NCI-H748 (cell line): ENCODE measurements around the gene CAST.
"Not testable (repeated sequence)": the region's sequence is repeated elsewhere in the genome, so short reads cannot be mapped to it uniquely, and the experiment has no call there.

ENCODE experiments used
- DNase-seq: peaks from one replicate; lab custom pipeline; 2025; ENCODE audit not compliant: unreplicated experiment; lab: John Stamatoyannopoulos, UW

Gene CAST

DNA sequence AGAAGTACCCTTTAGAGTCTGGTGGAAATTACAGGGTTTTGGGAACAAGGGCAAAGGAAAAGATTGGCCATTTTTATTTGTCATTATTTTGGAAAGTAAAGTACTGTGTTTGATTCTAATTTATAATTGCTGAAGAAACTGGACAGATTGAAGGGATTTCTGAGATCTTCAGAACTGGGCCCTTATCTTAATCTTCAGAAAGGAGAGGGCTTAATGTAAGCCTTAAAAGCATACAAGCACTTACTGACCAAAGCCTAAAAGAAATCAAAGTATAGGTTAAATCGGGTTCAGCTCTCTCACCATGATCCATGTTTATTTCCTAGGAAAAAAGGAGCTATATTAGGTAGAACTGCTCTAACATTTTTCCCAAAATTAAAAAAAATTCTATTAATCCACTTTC is 109.9 kb downstream of the CAST start:
- no peak for DNase-seq

DNA sequence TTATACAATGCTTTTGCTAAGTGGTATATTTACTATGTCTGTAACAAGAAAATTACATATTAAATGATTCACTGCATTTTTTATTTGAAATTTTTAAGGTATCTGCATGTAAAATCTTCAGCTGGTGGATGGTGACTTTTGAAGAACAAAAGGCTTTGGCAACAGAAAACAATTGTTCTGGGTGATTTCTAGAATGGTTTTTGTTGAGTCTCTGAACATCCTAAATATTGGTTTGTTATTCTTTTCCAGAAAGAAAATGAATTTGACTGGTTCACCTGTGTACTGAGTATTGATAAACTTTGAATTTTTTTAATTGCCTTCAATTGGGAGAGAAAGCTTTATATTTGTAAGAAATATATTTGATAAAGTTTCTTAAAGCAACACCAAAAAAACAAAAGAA is 110.4 kb downstream of the CAST start:
- no peak for DNase-seq

DNA sequence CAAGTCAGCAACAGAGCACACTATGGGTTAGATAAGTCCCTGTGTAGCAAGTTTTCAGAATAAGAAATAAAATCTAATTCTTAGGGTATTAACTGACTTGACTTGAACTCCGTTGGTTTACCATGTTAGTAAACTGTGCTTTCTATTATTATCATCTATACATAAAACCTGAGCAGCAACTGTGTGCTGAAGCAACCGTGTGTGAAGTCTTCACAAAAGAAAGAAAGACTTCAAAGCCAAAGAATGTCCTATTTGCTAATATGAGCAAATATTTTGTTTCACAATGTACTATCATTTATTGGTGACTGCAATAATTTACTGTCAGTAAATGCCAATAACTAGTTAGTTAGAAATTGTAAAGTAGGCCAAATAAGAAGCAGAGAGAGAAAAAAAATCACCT is 112.9 kb downstream of the CAST start:
- no peak for DNase-seq

DNA sequence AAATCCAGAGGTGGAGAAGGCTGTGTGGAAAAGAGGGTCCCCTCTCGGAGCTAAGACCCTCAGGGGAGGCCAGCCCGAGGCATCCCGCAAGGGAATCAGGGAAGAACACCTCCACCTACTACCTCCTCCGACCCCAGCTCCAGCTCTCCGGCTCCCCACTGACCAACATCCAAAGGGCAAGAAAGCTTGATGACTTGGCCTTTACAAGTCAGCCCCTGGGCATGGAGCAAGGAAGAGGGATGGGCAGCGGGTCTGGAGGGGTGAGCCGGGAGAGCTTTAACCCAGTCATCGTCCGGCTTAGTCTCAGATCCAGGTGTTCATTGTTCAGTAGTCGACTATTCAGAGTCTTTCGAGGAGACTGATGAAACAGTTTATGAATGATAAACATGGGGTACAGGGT is 113.5 kb downstream of the CAST start:
- DNase-seq = no peak

DNA sequence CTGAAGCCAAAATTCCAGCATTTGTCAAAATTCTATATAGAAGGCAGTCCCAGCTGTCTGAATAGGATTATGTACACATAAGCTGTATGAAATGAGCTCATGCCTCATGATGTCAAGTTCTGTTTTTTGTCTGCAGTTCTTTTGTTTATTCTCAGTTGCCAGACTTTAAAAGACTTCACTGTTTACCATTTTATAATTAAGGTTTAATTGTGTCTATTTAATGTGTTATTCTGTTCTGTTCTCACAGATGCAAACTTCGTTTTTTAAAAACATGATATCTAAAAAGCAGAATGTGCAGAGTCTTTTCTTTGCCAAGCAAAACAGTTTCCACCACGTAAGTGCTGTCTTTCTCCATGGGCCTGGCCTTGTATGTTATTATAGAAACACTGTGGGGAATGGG is 114.4 kb downstream of the CAST start:
- DNase-seq = peak; percentile 63

DNA sequence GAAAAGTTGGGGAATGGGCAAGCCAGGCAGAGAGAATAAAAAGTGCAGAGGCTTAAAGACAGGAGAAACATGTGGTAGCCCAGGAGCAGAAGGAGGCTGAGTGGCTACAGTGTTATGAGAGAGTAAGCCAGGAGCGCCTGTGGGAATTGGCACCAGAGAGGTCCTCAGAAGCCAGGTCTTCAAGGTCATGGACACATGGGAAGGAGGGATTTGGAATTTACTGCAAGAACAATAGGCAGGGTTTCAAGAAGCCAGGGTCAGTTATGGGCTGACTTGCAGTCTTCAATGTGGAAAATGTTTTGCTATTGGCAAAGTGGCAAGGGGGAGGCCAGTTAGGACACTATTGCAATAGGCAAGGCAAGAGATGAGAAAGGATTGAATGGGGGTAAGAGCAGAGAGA is 116.2 kb downstream of the CAST start:
- no peak for DNase-seq

DNA sequence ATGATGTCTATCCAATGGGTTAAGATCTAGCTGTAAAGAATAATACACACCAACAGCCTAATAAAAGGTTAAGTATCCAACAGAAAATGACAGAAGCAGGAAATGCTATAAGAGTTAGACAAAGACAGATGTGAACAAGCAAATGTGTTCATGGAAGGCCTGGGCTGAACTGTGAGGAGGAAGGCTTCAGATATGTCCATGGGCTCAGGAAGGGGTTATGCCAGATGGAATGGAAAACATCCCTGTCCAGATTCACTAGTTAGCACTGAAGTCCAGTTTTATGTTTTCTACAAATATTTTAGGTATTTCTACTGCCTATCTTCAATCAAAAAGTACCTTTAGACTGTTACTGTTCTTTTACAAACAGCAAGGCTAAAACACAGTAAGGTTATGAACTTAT is 118.5 kb downstream of the CAST start:
- DNase-seq = no peak

DNA sequence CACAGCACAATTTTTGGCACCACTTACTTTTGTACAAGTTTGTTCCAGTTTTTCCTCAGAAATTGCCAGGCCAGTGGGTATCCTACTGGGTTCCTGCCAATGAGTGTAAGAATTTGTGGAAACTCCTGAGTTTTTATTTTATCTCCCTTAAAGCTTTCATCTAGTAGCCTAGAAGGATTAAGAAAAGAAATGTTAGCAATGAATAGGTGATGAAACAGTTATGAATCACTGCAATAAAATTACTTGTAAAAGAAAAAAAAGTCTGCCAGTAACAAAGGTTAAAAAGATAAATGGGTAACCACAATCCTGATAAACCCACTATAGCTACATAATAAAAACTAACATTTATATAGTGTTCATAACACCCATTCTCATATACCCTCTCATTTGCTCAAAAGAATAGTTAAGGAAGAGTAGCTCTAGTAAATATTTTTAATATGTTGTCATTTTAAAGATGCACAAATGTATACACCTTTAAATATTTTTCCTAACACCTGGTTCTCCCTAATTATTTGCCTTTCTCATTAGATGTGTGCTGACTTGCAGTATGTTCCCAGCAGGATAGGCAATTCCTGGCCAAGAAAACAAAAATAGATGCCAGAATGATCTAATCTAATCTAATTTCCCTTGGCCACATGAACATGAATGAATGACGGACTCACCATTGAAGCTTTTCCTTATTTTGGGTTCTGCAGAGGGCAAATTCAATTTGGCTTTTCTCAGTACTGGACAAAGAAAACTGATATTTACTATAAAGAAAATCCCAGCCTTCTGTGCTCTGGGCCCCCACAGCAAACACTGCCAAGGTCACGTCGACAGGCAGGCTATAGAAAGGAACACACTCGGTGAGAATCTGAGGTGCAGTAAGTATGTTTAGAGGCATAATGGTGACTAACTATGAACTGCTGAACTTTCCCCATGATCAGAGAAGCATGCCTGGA is 119.1 kb downstream of the CAST start:
- no peak for DNase-seq

DNA sequence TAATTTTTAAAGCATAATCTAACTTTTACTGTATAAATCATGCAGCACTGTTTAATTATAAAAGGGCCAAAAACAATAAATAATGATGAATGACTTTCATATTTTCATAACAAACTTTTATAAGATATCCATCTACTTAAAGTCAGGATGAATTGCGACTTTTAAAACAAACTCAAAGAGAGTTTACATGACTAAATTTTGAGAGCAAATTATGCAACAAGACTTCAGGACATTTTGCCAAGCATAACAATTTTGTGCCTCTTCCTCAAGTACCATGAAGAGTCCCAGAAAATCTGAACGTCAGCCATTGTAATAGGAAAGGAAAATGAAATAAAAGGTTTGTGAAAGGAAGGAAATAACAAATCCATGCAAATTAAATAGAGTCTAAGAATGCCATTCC is 121.2 kb downstream of the CAST start:
- no peak for DNase-seq

DNA sequence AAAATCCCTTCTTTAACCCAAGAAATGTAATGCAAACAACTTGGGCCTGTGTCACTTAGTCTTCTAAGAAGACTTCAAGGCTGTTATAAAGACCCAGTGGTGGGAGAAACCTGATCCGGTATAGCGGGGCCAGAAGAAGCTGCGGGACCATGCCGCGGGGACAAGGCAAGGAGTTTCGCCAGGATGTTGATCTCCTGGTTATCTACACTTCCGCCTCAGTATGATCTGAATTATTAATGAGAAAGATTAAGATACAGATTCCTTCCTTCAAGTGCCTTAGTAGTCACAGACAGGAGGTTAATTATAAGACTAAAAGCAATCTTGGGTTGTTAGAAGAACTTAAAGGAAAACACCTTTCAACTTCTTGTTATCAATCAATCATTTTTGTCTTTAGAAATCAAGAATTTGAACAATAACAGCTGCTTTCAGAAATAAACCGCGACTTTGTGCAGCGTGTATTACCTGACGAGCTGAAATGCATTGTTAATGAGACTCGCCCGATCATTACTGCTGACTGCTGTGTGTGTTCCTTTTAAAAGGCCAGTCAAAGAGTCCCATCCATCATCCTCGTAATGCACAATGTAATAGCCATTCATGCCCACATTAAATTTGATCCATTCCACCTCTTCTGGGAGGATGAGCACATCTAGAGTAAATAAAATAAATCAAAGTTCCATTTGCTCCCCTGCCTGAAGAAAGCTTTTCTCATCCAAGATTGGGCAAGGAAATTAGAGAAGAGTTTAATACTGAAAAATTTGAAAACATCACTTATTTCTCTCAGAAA is 123.3 kb downstream of the CAST start:
- peak; percentile 11 for DNase-seq

DNA sequence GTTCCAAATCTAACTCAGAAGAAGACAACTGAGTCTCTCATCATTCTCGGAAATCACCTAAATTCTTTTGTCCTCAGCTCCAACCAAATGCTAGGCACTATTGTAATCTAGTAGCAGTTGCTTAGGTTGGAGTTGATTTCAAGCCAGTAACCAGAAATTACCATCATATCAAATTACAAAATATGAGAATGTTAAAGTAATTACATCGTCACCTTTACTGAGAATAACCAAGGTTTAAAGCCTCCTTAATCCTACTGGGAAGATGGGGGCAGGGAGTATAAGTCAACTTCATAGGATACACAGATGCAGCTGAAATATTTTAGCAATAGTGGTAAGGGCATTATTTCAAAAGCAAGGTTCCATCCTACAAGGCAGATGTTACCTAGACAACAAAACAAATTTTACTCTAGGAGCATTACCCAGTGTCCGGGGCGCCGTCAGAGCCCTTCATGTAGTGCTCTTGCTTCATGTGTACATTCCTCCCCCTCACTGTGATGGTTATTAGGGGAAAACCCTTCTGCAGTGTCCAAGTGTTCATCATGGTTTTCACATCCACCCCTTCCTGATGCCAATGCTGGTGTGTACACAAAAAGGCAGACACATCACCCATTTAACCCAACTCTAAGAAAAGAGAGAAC is 126.1 kb downstream of the CAST start:
- DNase-seq = peak; percentile 14

DNA sequence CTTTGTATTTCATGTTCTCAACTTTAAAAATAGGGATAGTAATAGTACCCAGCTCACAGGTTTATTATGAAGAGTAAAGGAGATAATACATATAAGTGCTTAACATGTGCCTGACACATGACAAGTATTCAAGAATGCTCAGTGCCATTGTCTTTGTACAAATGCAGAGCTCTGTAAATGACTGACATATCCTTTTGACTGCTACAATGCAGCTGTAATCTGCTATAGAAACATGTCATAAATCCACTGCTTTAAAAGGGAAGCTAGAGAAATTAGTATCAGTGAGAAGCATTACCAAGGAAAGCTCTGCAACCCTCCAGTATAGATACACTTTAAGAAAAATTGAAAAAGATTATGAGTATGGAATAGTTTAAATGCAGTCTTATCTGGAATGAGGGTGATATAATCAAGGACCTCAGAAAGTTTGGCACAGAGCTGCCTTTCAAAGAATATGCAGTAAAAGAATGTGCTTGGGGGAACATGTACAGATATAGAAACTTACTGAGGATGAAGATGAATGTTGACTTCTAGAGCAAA is 127.7 kb downstream of the CAST start:
- DNase-seq = no peak

DNA sequence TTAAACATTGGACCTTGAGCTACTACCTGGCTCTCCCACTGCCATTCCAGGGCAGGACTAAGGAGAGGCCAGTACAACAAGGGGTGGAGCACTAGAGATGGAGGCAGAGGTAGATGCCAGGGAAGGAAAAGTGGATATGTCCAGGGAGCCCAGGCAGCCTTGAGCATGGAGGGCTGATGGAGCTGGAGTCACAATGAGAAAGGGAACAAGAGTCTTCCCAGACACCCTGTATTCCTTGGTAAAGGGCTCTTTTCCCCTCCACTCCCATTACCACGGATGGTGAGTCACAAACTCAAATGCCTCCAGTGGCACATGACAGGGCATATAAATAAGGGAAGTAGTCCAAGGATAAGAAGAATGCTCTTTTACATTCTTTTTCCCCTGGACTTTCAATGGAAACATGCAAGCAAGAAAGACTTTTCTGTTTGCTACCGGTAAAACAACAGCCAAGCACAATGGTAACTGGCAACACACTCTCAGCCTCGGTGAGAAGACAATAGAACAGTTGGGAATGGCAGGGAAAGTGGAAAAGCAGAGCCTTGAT is 128.9 kb downstream of the CAST start:
- DNase-seq = no peak

DNA sequence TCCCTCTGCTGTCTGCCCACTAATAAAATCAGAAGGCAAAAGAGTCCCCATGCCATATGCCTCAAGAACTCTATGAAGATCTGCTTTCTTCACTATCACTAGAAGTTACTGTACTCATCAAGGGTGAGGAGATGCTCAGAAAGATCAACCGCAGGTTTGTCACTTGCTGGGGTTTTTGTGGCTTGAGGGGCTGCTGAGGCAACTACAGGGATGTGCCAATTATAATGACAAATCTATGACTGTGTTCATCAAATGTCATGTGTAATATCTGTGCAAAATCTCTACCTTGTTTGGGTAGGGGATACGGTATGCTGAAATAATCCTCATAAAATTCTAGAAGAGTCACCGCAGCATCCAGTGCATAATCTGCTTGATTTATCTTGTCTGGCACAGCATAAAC is 132.6 kb downstream of the CAST start:
- DNase-seq = no peak

DNA sequence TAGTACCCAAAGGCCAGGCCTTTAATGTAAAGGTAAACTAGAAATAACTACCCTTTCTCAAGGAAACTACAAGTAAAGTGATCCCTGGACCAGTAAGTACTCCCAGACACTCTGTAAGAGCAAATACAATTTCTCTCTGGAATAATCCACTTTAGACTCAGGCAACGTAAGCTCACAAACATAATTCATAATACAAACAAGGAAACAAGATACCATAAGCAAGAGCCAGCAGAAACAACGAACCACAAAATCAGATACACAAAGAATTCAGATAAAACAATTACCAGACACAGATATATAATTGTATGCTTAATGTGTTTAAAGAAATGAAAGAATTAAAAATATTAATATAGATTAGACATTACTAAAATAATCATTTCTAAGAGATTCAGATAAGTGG is 133.4 kb downstream of the CAST start:
- DNase-seq = no peak

DNA sequence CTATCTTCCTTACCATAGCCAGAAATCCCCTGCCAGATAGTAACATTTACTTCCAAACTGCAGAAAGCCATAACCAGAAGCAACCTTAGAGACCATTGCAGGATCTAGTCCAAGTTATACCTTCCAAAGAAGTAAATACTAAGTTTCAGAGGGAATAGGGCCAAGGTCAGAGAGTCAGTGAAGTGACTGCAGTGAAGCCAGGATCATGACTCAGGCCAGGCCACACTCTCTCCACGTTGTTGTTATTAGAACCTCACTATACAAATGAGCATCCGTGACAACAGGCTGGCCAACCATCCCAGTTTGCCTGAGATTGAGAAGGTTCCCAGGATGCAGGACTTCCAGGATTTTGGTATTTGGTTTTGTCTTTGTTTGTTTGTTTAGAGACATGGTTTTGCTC is 134.3 kb downstream of the CAST start:
- DNase-seq = no peak

DNA sequence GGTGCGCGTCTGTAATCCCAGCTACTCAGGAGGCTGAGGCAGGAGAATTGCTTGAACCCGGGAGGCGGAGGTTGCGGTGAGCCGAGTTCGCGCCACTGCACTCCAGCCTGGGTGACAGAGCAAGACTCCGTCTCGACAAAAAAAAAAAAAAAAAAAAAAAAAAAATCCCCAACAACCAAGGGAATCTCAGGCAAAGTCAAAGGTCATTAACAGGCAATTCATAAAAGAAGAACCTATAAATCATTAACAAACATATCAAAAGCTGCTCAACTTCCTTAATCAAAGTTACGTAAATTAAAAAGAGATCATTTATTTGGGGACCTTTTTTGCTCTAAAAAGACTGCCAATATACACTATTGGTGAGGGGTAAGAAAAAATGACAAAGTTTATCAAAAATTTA is 139.5 kb downstream of the CAST start:
- DNase-seq = not testable (repeated sequence)

DNA sequence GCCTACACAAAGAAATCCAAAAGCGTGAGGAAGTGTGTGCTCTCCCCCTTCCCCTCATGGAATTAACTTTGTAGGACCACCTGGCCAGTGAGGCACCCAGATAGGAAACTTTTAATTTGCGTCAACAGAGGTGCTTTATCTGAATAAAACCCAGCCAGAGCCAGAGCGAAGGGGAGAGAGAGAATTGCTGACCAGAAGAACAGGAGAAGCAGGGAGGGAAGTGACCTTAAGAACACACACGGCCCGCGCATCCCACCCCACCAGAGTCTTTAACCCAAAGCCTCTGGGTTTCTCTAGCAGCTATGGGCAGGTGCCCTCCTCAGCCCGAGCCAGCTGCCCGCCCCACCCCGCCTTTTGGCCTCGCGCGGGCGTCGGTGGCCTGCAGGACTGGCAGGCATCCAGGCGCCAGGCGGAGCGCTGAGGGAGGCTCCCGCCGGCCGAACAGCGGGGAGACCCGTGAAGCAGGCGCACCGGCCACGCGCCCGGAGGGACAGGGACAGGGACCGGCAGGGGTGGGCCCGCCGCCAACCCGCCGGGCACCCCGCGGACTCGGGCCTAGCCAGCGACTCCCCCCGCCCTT is 145.0 kb downstream of the CAST start:
- DNase-seq = peak; percentile 90

DNA sequence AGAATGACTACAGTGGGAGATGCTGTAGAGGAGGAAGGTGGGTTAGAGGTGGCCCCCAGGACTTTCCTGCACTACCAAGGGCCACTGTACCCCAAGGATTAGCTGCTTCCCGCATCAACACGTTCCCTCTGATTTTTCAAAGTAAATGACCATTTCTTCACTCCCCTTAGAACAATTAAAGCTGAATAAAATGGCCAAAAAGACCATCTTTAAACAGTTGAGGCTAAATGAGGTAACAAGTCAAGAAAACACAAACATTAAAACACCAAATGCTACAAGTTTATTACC is 146.3 kb downstream of the CAST start:
- DNase-seq = no peak

DNA sequence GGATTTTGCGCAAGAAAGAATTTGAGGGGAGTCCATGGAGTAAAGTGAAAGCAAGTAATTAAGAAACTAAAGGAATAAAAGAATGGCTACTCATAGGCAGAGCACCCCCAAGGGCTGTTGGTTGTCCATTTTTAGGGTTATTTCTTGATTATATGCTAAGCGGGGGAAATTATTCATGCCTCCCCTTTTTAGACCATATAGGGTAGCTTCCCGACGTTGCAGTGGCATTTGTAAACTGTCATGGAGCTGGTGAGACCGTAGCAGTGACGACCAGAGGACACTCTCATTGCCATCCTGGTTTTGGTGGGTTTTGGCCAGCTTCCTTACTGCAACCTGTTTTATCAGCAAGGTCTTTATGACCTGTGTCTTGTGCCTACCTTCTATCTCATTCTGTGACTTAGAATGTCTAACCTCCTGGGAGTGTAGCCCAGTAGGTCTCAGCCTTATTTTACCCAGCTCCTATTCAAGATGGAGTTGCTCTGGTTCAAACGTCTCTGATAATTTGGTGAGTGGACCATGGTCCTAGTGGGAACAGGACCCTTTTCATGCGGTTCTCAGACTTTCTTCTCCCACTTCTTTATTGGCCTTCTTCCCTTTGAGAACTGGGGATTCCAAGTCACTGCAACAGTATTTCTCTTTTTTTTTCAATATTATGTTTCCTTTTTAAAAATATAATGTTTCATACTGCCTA is 146.8 kb downstream of the CAST start:
- no peak for DNase-seq

DNA sequence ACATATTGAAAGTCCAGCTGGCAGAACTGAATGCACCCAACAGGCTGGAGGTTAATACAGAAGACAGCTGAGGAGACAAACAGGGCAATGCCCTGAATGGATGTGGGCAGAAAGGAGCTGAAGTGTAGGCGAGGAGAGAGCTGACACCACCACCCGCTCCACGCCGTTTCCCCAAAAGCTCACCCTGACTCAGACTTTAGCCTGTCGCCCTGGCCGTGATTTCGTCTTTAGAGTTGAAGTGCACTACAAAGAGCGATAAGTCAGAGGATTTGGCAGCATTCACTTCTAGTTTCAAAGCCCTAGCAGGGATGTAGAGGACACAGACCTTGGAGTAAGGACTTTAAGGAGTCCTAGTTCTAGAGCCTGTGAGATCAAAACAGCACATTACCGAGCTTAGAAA is 147.7 kb downstream of the CAST start:
- DNase-seq = no peak
